Endothelial cell of umbilical vein (primary cell): Measurements from ENCODE around the gene POLR2B. TPM values are rescaled to one million over a fixed set of nuclear protein-coding genes. Genes with fewer than 3 reads are reported as not detected.

Source experiments
- BruUV-seq: library from RNA; stranded (reverse); fragments of 400-500 nt; replicated peaks from 2 replicates; lab custom pipeline; 2021; lab: Mats Ljungman, UMichigan
- CTCF ChIA-PET: fragments of 300-600, 350-600 bp; sonication (Branson Sonifier 250); formaldehyde crosslinking; loops from one replicate; lab custom pipeline; 2021; ENCODE audit warnings: antibody characterized with exemption, inconsistent platforms; lab: Charles Lee
- POLR2A ChIA-PET: fragments of 300-600, 350-600 bp; sonication (Branson Sonifier 250); formaldehyde crosslinking; loops from one replicate; lab custom pipeline; 2021; ENCODE audit warnings: antibody characterized with exemption, inconsistent platforms; lab: Charles Lee
- DNase-seq: peaks from one replicate; pipeline ENCODE4 v3.0.0-alpha.2; 2011; ENCODE audit warnings: low read depth, low spot score
- FAIRE-seq: peaks from 2 replicates; lab custom pipeline; 2011; peaks lifted over from hg19 to GRCh38; lab: Jason Lieb, UNC
- H2AFZ ChIP-seq: 2 replicates; pipeline ENCODE4 v1.6.0; 2012; ENCODE audit warnings: low read depth, low read length, control low read depth, inconsistent platforms
- H3K27ac ChIP-seq: 2 replicates; pipeline ENCODE4 v1.5.1; 2011; ENCODE audit warnings: low read depth, mild to moderate bottlenecking, control low read depth, low read length, moderate library complexity; ENCODE audit not compliant: insufficient read depth
- H3K27me3 ChIP-seq, 2 experiments: 2 replicates each; pipeline versions ENCODE4 v1.6.0 to v1.6.1; 2011; ENCODE audit warnings: low read length in 2 of 2, mixed read lengths in 1 of 2; ENCODE audit not compliant: control insufficient read depth in 2 of 2, insufficient read depth in 2 of 2
- H3K36me3 ChIP-seq, 2 experiments: 2 replicates in 1 of 2; 3 replicates in 1 of 2; pipeline ENCODE4 v1.5.1; 2011; ENCODE audit warnings: low read length in 2 of 2, mild to moderate bottlenecking in 1 of 2, moderate library complexity in 1 of 2; ENCODE audit not compliant: control insufficient read depth in 2 of 2, insufficient read depth in 2 of 2; ENCODE audit errors: extremely low read depth in 1 of 2
- H3K4me1 ChIP-seq: 3 replicates; pipeline ENCODE4 v1.5.1; 2011; ENCODE audit warnings: mild to moderate bottlenecking, low read length; ENCODE audit not compliant: control insufficient read depth, insufficient read depth; ENCODE audit errors: extremely low read depth
- H3K4me2 ChIP-seq: 2 replicates; pipeline ENCODE4 v1.6.1; 2011; ENCODE audit warnings: low read length, control low read depth, mixed read lengths; ENCODE audit not compliant: insufficient read depth
- H3K4me3 ChIP-seq, 3 experiments: fragments of 200-600 bp in 1 of 3; sonication (generic), shearing (Covaris generic) in 1 of 3; replicated peaks in 1 of 3; 2 replicates each; pipeline ENCODE4 v1.5.1; 2011 to 2016; ENCODE audit warnings: control low read depth in 3 of 3, low read length in 3 of 3, mild to moderate bottlenecking in 2 of 3, inconsistent platforms in 1 of 3, low read depth in 1 of 3, moderate library complexity in 1 of 3; ENCODE audit not compliant: insufficient read depth in 1 of 3
- H3K79me2 ChIP-seq: 2 replicates; pipeline ENCODE4 v1.6.0; 2012; ENCODE audit warnings: low read length, inconsistent platforms; ENCODE audit not compliant: control insufficient read depth, insufficient read depth
- H3K9ac ChIP-seq: replicated peaks from 2 replicates; pipeline ENCODE3; 2011; ENCODE audit warnings: low read length, control low read depth; ENCODE audit not compliant: insufficient read depth; ENCODE audit errors: extremely low read depth
- H3K9me1 ChIP-seq: replicated peaks from 3 replicates; pipeline ENCODE4 v1.6.0; 2011; ENCODE audit warnings: mild to moderate bottlenecking, low read length; ENCODE audit not compliant: control insufficient read depth, insufficient read depth; ENCODE audit errors: extremely low read depth
- H3K9me3 ChIP-seq: replicated peaks from 2 replicates; pipeline ENCODE4 v1.5.1; 2012; ENCODE audit warnings: low read length, inconsistent platforms; ENCODE audit not compliant: control insufficient read depth, insufficient read depth
- H4K20me1 ChIP-seq: replicated peaks from 2 replicates; pipeline ENCODE3; 2011; ENCODE audit warnings: mild to moderate bottlenecking, low read length; ENCODE audit not compliant: control insufficient read depth, insufficient read depth; ENCODE audit errors: extremely low read depth
- EZH2 ChIP-seq: IDR thresholded peaks from 2 replicates; pipeline ENCODE4 v1.6.1; 2012; ENCODE audit warnings: borderline replicate concordance, low read depth, mild to moderate bottlenecking, moderate library complexity, low read length, inconsistent platforms; ENCODE audit not compliant: severe bottlenecking
- FOS ChIP-seq: IDR thresholded peaks from 2 replicates; pipeline ENCODE4 v1.6.1; 2011; ENCODE audit warnings: mild to moderate bottlenecking, low read length, moderate library complexity, borderline replicate concordance; ENCODE audit not compliant: insufficient read depth
- GATA2 ChIP-seq: IDR thresholded peaks from 2 replicates; pipeline ENCODE4 v1.7.0; 2011; ENCODE audit warnings: low read depth, mild to moderate bottlenecking, moderate library complexity, mixed read lengths, low read length; ENCODE audit not compliant: insufficient read length, insufficient read depth
- JUN ChIP-seq: IDR thresholded peaks from 2 replicates; pipeline ENCODE4 v1.6.1; 2011; ENCODE audit warnings: borderline replicate concordance, low read depth; ENCODE audit not compliant: insufficient read length, insufficient read depth
- MYC ChIP-seq: IDR thresholded peaks from one replicate; pipeline ENCODE4 v1.6.1; 2011; ENCODE audit warnings: mild to moderate bottlenecking, low read depth, low read length
- POLR2A ChIP-seq: IDR thresholded peaks from 2 replicates; pipeline ENCODE4 v1.6.1; 2012; ENCODE audit warnings: low read depth, mild to moderate bottlenecking, control low read depth, low read length
- dilution Hi-C: fragments of 300-500 bp; cut with MboI; formaldehyde crosslinking; loops from one replicate; pipeline ENCODE4 v1.15.0; 2019; ENCODE audit warnings: low sequenced_read_pairs; ENCODE audit not compliant: extremely low pct_ligation_motif_present
- intact Hi-C: fragments of 100-400 bp; cut with micrococcal nuclease; formaldehyde crosslinking; loops from one replicate; pipeline ENCODE4 v1.10.0; 2022
- polyA plus RNA-seq, 4 experiments: library from polyadenylated mRNA; depleted of rRNA in 3 of 4; stranded (reverse) in 3 of 4; unstranded in 1 of 4; fragments of >200 nt; gene quantifications; 2 replicates each; pipeline versions ENCODE4 v1.2.1 to v1.2.3, GENCODE V29; 2011 to 2012; ENCODE audit warnings: missing spikeins in 1 of 4
- total RNA-seq: library from RNA; stranded (reverse); gene quantifications from 2 replicates; pipeline ENCODE4 v1.2.3, GENCODE V29; 2021
- TF ChIP-seq, protein P1 (sequence below): IDR thresholded peaks from 2 replicates; pipeline ENCODE4 v1.6.1; 2011; ENCODE audit not compliant: insufficient read depth, insufficient read length
- TF ChIP-seq, protein P2 (sequence below), 2 donors: IDR thresholded peaks; 1 replicate in 1 of 2; 2 replicates in 1 of 2; pipeline ENCODE4 v1.5.1; 2011; ENCODE audit warnings: low read length in 2 of 2, mild to moderate bottlenecking in 2 of 2, moderate library complexity in 2 of 2, control low read depth in 1 of 2, inconsistent platforms in 1 of 2, low read depth in 1 of 2; ENCODE audit not compliant: insufficient read depth in 1 of 2; ENCODE audit errors: extremely low read depth in 1 of 2

The POLR2B gene
- total and polyA plus RNA-seq, 2 donors (not counting 3 experiments of a cell fraction or from before 2014, with no cell fraction given) = 75.5 to 148 TPM

DNA sequence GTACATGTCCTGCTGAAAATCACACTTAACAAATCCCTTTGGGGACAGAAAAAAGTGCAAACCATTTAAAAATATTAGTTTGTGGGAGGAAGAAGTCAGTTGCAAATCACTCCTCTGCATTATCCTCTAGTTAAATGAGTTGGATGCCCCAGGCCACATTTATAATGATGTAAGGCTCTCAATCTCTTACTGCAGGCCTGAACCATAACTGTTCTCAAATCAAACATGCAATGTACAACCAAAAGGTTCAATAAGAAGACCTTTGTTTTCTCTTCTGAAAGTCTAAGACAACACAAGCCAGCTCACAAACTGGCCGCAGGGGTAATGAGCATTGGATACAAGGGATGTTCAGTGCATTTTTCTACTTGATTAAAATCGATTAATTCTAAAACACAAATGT lies 91.8 kb downstream of the POLR2B start:
- no peak for DNase-seq
- no peaks in the 10 kb centered on the region for H3K9me1 ChIP-seq
- no peak overlapping the region for H2AFZ ChIP-seq
- peaks cover 60% of the 10 kb centered on the region for H3K79me2 ChIP-seq
- TF ChIP-seq GATA2 = no peak
- no peak for TF ChIP-seq MYC
- TF ChIP-seq, protein P1, sequence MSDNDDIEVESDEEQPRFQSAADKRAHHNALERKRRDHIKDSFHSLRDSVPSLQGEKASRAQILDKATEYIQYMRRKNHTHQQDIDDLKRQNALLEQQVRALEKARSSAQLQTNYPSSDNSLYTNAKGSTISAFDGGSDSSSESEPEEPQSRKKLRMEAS = no peak
- TF ChIP-seq, protein P2, sequence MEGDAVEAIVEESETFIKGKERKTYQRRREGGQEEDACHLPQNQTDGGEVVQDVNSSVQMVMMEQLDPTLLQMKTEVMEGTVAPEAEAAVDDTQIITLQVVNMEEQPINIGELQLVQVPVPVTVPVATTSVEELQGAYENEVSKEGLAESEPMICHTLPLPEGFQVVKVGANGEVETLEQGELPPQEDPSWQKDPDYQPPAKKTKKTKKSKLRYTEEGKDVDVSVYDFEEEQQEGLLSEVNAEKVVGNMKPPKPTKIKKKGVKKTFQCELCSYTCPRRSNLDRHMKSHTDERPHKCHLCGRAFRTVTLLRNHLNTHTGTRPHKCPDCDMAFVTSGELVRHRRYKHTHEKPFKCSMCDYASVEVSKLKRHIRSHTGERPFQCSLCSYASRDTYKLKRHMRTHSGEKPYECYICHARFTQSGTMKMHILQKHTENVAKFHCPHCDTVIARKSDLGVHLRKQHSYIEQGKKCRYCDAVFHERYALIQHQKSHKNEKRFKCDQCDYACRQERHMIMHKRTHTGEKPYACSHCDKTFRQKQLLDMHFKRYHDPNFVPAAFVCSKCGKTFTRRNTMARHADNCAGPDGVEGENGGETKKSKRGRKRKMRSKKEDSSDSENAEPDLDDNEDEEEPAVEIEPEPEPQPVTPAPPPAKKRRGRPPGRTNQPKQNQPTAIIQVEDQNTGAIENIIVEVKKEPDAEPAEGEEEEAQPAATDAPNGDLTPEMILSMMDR (IDR thresholded peaks at IDR 0.05; ENCODE audit: extremely low read depth in 1 of 2, insufficient read depth in 1 of 2, low read depth in 1 of 2, low read length in 2 of 2) = no peak
- no peak for TF ChIP-seq FOS
- TF ChIP-seq EZH2 = no peak
- TF ChIP-seq JUN = no peak
- no peak for TF ChIP-seq POLR2A
- POLR2A ChIA-PET = no interaction called here
- intact Hi-C loops = no loop called here
- H3K4me1 ChIP-seq = peaks cover 8% of the 10 kb centered on the region
- H3K4me2 ChIP-seq = no peak overlapping the region
- no peak overlapping the region for H3K4me3 ChIP-seq
- CTCF ChIA-PET = interaction anchor here (1.0 kb wide), 1 partner anchor 8 kb away, joined by 3 read pairs; no protein-coding TSS in a partner anchor
- H3K27me3 ChIP-seq = no peaks in the 10 kb centered on the region
- no peak overlapping the region for H3K27ac ChIP-seq
- dilution Hi-C loops = no loop called here
- no peaks in the 10 kb centered on the region for H3K9me3 ChIP-seq
- no peaks in the 10 kb centered on the region for H4K20me1 ChIP-seq
- peaks cover 0 to 6% of the 10 kb centered on the region in 2 experiments for H3K36me3 ChIP-seq
- FAIRE-seq = no peak
- no TSS peak for BruUV-seq
- H3K9ac ChIP-seq = no peak overlapping the region
